Neural progenitor cell (in vitro differentiated cells): ENCODE data around the gene ESRRA. TPM values are rescaled to one million over a fixed set of nuclear protein-coding genes. Genes with fewer than 3 reads are reported as not detected.
"Not testable (repeated sequence)": the region's sequence is repeated elsewhere in the genome, so short reads cannot be mapped to it uniquely, and the experiment has no call there.

Experiments used
- DNase-seq: peaks from one replicate; pipeline ENCODE4 v3.0.0-alpha.2; 2016; ENCODE audit warnings: low spot score
- H2AFZ ChIP-seq: fragments of 200-600 bp; sonication (generic); replicated peaks from 2 replicates; pipeline ENCODE4 v1.6.1; 2016; ENCODE audit warnings: antibody characterized with exemption
- H3F3A ChIP-seq: fragments of 200-600 bp; sonication (generic); 2 replicates; pipeline ENCODE4 v1.6.1; 2016; ENCODE audit warnings: antibody characterized with exemption, low read depth
- H3K27ac ChIP-seq: fragments of 200-600 bp; sonication (generic); 2 replicates; pipeline ENCODE4 v1.5.1; 2016; ENCODE audit warnings: mild to moderate bottlenecking
- H3K27me3 ChIP-seq: fragments of 200-600 bp; sonication (generic); 2 replicates; pipeline ENCODE4 v1.6.1; 2016; ENCODE audit warnings: mild to moderate bottlenecking, moderate library complexity
- H3K36me3 ChIP-seq: fragments of 200-600 bp; sonication (generic); 2 replicates; pipeline ENCODE4 v1.5.1; 2016
- H3K4me1 ChIP-seq: fragments of 200-600 bp; sonication (generic); 2 replicates; pipeline ENCODE4 v1.6.1; 2016; ENCODE audit warnings: mixed run types
- H3K4me2 ChIP-seq: fragments of 200-600 bp; sonication (generic); 2 replicates; pipeline ENCODE4 v1.6.1; 2016
- H3K4me3 ChIP-seq: fragments of 200-600 bp; sonication (generic); 2 replicates; pipeline ENCODE4 v1.5.1; 2016
- H3K79me2 ChIP-seq: fragments of 200-600 bp; sonication (generic); 2 replicates; pipeline ENCODE4 v1.6.1; 2016; ENCODE audit warnings: low read depth
- H3K9ac ChIP-seq: fragments of 200-600 bp; sonication (generic); 2 replicates; pipeline ENCODE4 v1.6.1; 2016
- H3K9me3 ChIP-seq: fragments of 200-600 bp; sonication (generic); 2 replicates; pipeline ENCODE4 v1.5.1; 2016; ENCODE audit warnings: low read depth
- H4K20me1 ChIP-seq: fragments of 200-600 bp; sonication (generic); 2 replicates; pipeline ENCODE4 v1.6.1; 2016; ENCODE audit warnings: low read depth
- H3K27ac Mint-ChIP-seq: 3 replicates; pipeline ENCODE4 v1.8.0; 2021; ENCODE audit warnings: mixed read lengths
- H3K27me3 Mint-ChIP-seq: 2 replicates; pipeline ENCODE4 v1.8.0; 2022; ENCODE audit warnings: low read depth, mild to moderate bottlenecking, inconsistent platforms, moderate library complexity, mixed read lengths; ENCODE audit not compliant: insufficient read depth
- H3K36me3 Mint-ChIP-seq: 3 replicates; pipeline ENCODE4 v1.8.0; 2021; ENCODE audit warnings: mixed read lengths
- H3K4me1 Mint-ChIP-seq: 3 replicates; pipeline ENCODE4 v1.8.0; 2021; ENCODE audit warnings: mixed read lengths
- H3K4me3 Mint-ChIP-seq: 3 replicates; pipeline ENCODE4 v1.8.0; 2021; ENCODE audit warnings: mild to moderate bottlenecking, moderate library complexity, mixed read lengths
- H3K9me3 Mint-ChIP-seq: 3 replicates; pipeline ENCODE4 v1.8.0; 2020; ENCODE audit warnings: mixed read lengths
- CTCF ChIP-seq: fragments of 200-600 bp; sonication (generic); IDR thresholded peaks from 2 replicates; pipeline ENCODE4 v1.5.1; 2017; ENCODE audit warnings: antibody characterized with exemption, mild to moderate bottlenecking
- EZH2 ChIP-seq: fragments of 200-600 bp; sonication (generic); IDR thresholded peaks from 2 replicates; pipeline ENCODE4 v1.6.1; 2017; ENCODE audit warnings: antibody characterized with exemption, mild to moderate bottlenecking, moderate library complexity
- EZH2phosphoT487 ChIP-seq: fragments of 200-600 bp; sonication (generic); IDR thresholded peaks from 2 replicates; pipeline ENCODE4 v1.6.1; 2017; ENCODE audit warnings: antibody characterized with exemption
- total RNA-seq: library from RNA; depleted of rRNA; stranded (reverse); fragments of >200 nt; gene quantifications from 2 replicates; pipeline ENCODE4 v1.2.3, GENCODE V29; 2015; ENCODE audit warnings: low replicate concordance

Gene ESRRA
- total RNA-seq, 1 donor from 2014 or later, result 5.5 TPM

- TF ChIP-seq EZH2 (no peak), CTCF (no peak), EZH2phosphoT487 (no peak)
- H3F3A ChIP-seq, result peaks cover 16% of the 10 kb centered on the region
- no peaks in the 10 kb centered on the region for H3K36me3 ChIP-seq
- no peak overlapping the region for H3K4me2 ChIP-seq
- peaks cover 10% of the 10 kb centered on the region for H3K36me3 Mint-ChIP-seq
- H3K79me2 ChIP-seq, result peaks cover 20% of the 10 kb centered on the region
- H3K27ac ChIP-seq, result no peak overlapping the region
- DNase-seq, result no peak
- no peaks in the 10 kb centered on the region for H3K9me3 ChIP-seq
- H4K20me1 ChIP-seq, result peaks cover 5% of the 10 kb centered on the region
- H3K27ac Mint-ChIP-seq, result no peak overlapping the region
- H3K27me3 Mint-ChIP-seq, result peaks cover 8% of the 10 kb centered on the region
- no peaks in the 10 kb centered on the region for H3K27me3 ChIP-seq
- no peak overlapping the region for H2AFZ ChIP-seq
- peaks cover 7% of the 10 kb centered on the region for H3K4me1 ChIP-seq
- no peak overlapping the region for H3K9ac ChIP-seq
- H3K4me3 Mint-ChIP-seq, result no peak overlapping the region
- peaks cover 1% of the 10 kb centered on the region for H3K9me3 Mint-ChIP-seq
- peaks cover 12% of the 10 kb centered on the region for H3K4me1 Mint-ChIP-seq
- H3K4me3 ChIP-seq, result no peak overlapping the region
Measured at GRCh38 chr11:64321533-64321932, 16.2 kb downstream of the ESRRA start.

GRCh38 chr11:64322925-64323260, 17.6 kb downstream of the ESRRA start:
- Histone ChIP-seq H3K27ac (no peak overlapping the region), H3F3A (peaks cover 2% of the 10 kb centered on the region)

GRCh38 chr11:64323373-64323772, 18.0 kb downstream of the ESRRA start:
- no peak overlapping the region for H3K4me3 Mint-ChIP-seq
- DNase-seq, result no peak
- TF ChIP-seq CTCF, result no peak
- TF ChIP-seq EZH2, result no peak
- peaks cover 10% of the 10 kb centered on the region for H3K36me3 Mint-ChIP-seq
- H3K4me2 ChIP-seq, result no peak overlapping the region
- H2AFZ ChIP-seq, result no peak overlapping the region
- no peaks in the 10 kb centered on the region for H3F3A ChIP-seq
- H3K27me3 ChIP-seq, result no peaks in the 10 kb centered on the region
- H3K27ac ChIP-seq, result no peak overlapping the region
- no peaks in the 10 kb centered on the region for H4K20me1 ChIP-seq
- H3K4me1 Mint-ChIP-seq, result peaks cover 9% of the 10 kb centered on the region
- H3K4me1 ChIP-seq, result peaks cover 5% of the 10 kb centered on the region
- peaks cover 10% of the 10 kb centered on the region for H3K79me2 ChIP-seq
- H3K9me3 Mint-ChIP-seq, result peaks cover 2% of the 10 kb centered on the region
- no peaks in the 10 kb centered on the region for H3K9me3 ChIP-seq
- no peak overlapping the region for H3K4me3 ChIP-seq
- peaks cover 8% of the 10 kb centered on the region for H3K27me3 Mint-ChIP-seq
- H3K36me3 ChIP-seq, result no peaks in the 10 kb centered on the region
- H3K9ac ChIP-seq, result no peak overlapping the region
- no peak overlapping the region for H3K27ac Mint-ChIP-seq

More at GRCh38 chr11:64322925-64323260, 17.6 kb downstream of the ESRRA start:
- H3K4me2 ChIP-seq, result no peak overlapping the region
- peaks cover 8% of the 10 kb centered on the region for H3K27me3 Mint-ChIP-seq
- H3K36me3 ChIP-seq, result no peaks in the 10 kb centered on the region
- no peak overlapping the region for H2AFZ ChIP-seq
- peaks cover 9% of the 10 kb centered on the region for H3K4me1 Mint-ChIP-seq
- H3K4me3 Mint-ChIP-seq, result no peak overlapping the region
- H3K36me3 Mint-ChIP-seq, result peaks cover 10% of the 10 kb centered on the region
- H3K4me3 ChIP-seq, result no peak overlapping the region
- no peak for DNase-seq
- no peaks in the 10 kb centered on the region for H4K20me1 ChIP-seq
- H3K9ac ChIP-seq, result no peak overlapping the region
- no peak for TF ChIP-seq EZH2
- TF ChIP-seq EZH2phosphoT487, result no peak
- TF ChIP-seq CTCF, result no peak
- no peak overlapping the region for H3K27ac Mint-ChIP-seq
- H3K4me1 ChIP-seq, result peaks cover 5% of the 10 kb centered on the region
- H3K9me3 ChIP-seq, result no peaks in the 10 kb centered on the region
- peaks cover 2% of the 10 kb centered on the region for H3K9me3 Mint-ChIP-seq
- H3K27me3 ChIP-seq, result no peaks in the 10 kb centered on the region
- H3K79me2 ChIP-seq, result peaks cover 12% of the 10 kb centered on the region

GRCh38 chr11:64323984-64324383, 18.7 kb downstream of the ESRRA start:
- H3K36me3 ChIP-seq, H3K9ac ChIP-seq, H3K4me3 Mint-ChIP-seq, H3K27me3 Mint-ChIP-seq, H3K79me2 ChIP-seq, H3K9me3 Mint-ChIP-seq, H3K9me3 ChIP-seq, H3K4me2 ChIP-seq, H3K4me1 Mint-ChIP-seq, DNase-seq, H3K4me1 ChIP-seq, H3K4me3 ChIP-seq, H4K20me1 ChIP-seq, H3K27me3 ChIP-seq, H2AFZ ChIP-seq, H3K27ac ChIP-seq, H3F3A ChIP-seq: not testable (repeated sequence)
- peaks cover 10% of the 10 kb centered on the region for H3K36me3 Mint-ChIP-seq
- peak overlapping the region; percentile 53 for H3K27ac Mint-ChIP-seq
